ENCODE results near the gene KCNA1. TPM values are rescaled to one million over a fixed set of nuclear protein-coding genes. Genes with fewer than 3 reads are reported as not detected.

KCNA1 gene
- total and polyA plus RNA-seq, 2 of the 4 experiments (the other 2 are of a cell fraction) = not detected

DNA sequence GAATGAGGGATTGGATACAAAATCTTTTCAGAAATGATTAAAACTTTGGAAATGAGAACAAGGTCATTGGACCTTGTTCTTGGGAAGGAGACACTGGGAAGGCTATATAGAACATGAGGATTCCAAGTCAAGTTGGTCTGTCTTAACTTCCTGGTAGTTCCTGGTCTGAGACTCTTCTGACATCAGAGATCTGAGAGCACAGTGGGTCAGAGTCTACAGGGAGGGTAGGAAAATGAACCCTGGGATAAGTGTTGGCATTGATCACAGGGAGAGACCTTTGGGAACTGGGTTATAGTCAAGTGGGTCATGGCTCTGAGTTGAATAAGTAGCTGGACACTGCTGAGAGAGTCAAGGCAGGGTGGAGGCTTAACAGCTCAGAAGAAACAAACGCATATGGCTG, 17.3 kb upstream of the KCNA1 start:
- no peak overlapping the region for H3K9ac ChIP-seq (ENCODE audit: low read depth, low read length)
- no peak for ATAC-seq (ENCODE audit: low read depth)
- no peak overlapping the region for H3K14ac ChIP-seq (replicated peaks; ENCODE audit: low read depth, low read length)
- ChIA-PET POLR2A (ENCODE audit: unreplicated experiment) (no interaction called here), CTCF (interaction anchor here (0.7 kb wide), 1 partner anchor 134 kb away, joined by 4 read pairs; no protein-coding TSS in a partner anchor)
- dilution Hi-C loops (cut with HindIII; ENCODE audit: low sequenced_read_pairs, unreplicated experiment) (no loop called here), intact Hi-C loops (cut with micrococcal nuclease) (no loop called here), in situ Hi-C loops (cut with MboI; ENCODE audit: low sequenced_read_pairs) (no loop called here)
- no peak overlapping the region for H3K27ac ChIP-seq (ENCODE audit: insufficient read depth, low read length)
- no peak overlapping the region for H2AFZ ChIP-seq (replicated peaks; ENCODE audit: low read length, poor library complexity)
- H3K56ac ChIP-seq (ENCODE audit: extremely low read depth, insufficient read depth, low read length) = no peak overlapping the region
- H3K79me1 ChIP-seq (ENCODE audit: low read depth in 1 of 2, low read length in 2 of 2) = no peaks in the 10 kb centered on the region
- no peak overlapping the region for H3K18ac ChIP-seq (ENCODE audit: low read depth, low read length)
- no peaks in the 10 kb centered on the region for H3K4me1 ChIP-seq (ENCODE audit: control insufficient read depth, insufficient read depth, low read length)
- no peak overlapping the region for H2AK9ac ChIP-seq (replicated peaks; ENCODE audit: low read depth, low read length, poor library complexity)
- no peaks in the 10 kb centered on the region for H3K36me3 ChIP-seq (ENCODE audit: control insufficient read depth, insufficient read depth, low read length)
- no peak overlapping the region for H3K4me2 ChIP-seq (ENCODE audit: low read depth, low read length)
- H4K20me1 ChIP-seq (ENCODE audit: insufficient read depth, low read length) = no peaks in the 10 kb centered on the region
- H3K9me3 ChIP-seq (ENCODE audit: control insufficient read depth, insufficient read depth, low read length) = no peaks in the 10 kb centered on the region
- WGBS, 2 experiments (ENCODE audit: extremely low coverage in 2 of 2, insufficient read length in 1 of 2) = 83% methylated on average over 1 of the region's 1 CpG; no CpG with 5 or more reads in 1 of the 2 experiments
- DNase-seq = no peak
- no peak overlapping the region for H2BK20ac ChIP-seq (ENCODE audit: low read depth, low read length)
- no peak overlapping the region for H3K23ac ChIP-seq (ENCODE audit: low read depth, low read length)
- H2BK15ac ChIP-seq (ENCODE audit: low read depth, low read length) = no peak overlapping the region
- no peak overlapping the region for H4K5ac ChIP-seq (ENCODE audit: low read depth, low read length)
- BruUV-seq (replicated peaks) = no TSS peak
- no peaks in the 10 kb centered on the region for H3K9me1 ChIP-seq (ENCODE audit: insufficient read depth, low read length)
- no peak overlapping the region for H2BK120ac ChIP-seq (ENCODE audit: low read depth, low read length)
- TF ChIP-seq MAFK (IDR thresholded peaks at IDR 0.05; ENCODE audit: low read depth, low read length) = no peak
- no peaks in the 10 kb centered on the region for H3K27me3 ChIP-seq (ENCODE audit: control insufficient read depth, insufficient read depth, low read length)
- no peak overlapping the region for H3K4ac ChIP-seq (ENCODE audit: low read depth, low read length)
- H2AK5ac ChIP-seq (ENCODE audit: low read depth, low read length) = no peak overlapping the region
- H4K91ac ChIP-seq (ENCODE audit: insufficient read depth, low read depth, low read length) = no peak overlapping the region
- H2BK5ac ChIP-seq (ENCODE audit: low read depth, low read length, poor library complexity, severe bottlenecking) = no peak overlapping the region
- H3K4me3 ChIP-seq (ENCODE audit: insufficient read depth, low read depth, low read length) = no peak overlapping the region
- no peak overlapping the region for H4K8ac ChIP-seq (ENCODE audit: low read depth in 2 of 2, low read length in 2 of 2)

Measured in IMR-90 (cell line).